ENCODE data around the gene HTR1D.

HTR1D gene

GRCh38 chr1:23163395-23163794, 53.9 kb downstream of the HTR1D start:
- TF ChIP-seq, protein P1, sequence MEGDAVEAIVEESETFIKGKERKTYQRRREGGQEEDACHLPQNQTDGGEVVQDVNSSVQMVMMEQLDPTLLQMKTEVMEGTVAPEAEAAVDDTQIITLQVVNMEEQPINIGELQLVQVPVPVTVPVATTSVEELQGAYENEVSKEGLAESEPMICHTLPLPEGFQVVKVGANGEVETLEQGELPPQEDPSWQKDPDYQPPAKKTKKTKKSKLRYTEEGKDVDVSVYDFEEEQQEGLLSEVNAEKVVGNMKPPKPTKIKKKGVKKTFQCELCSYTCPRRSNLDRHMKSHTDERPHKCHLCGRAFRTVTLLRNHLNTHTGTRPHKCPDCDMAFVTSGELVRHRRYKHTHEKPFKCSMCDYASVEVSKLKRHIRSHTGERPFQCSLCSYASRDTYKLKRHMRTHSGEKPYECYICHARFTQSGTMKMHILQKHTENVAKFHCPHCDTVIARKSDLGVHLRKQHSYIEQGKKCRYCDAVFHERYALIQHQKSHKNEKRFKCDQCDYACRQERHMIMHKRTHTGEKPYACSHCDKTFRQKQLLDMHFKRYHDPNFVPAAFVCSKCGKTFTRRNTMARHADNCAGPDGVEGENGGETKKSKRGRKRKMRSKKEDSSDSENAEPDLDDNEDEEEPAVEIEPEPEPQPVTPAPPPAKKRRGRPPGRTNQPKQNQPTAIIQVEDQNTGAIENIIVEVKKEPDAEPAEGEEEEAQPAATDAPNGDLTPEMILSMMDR (IDR thresholded peaks at IDR 0.05), result no peak
- H3K36me3 ChIP-seq, result no peaks in the 10 kb centered on the region
- peaks cover 0 to 35% (median 10%) of the 10 kb centered on the region in 4 donors for H3K4me1 ChIP-seq
- H3K27me3 ChIP-seq, result no peaks in the 10 kb centered on the region
- no peak for DNase-seq
- intact Hi-C loops (cut with DNase I; ENCODE audit: low total_unique reads), result no loop called here
- H3K9me3 ChIP-seq, result no peaks in the 10 kb centered on the region
- H3K27ac ChIP-seq, result no peak overlapping the region
- no peak overlapping the region for H3K4me3 ChIP-seq

- DNase-seq, result no peak
- H3K4me1 ChIP-seq, result peaks cover 0 to 14% (median under 1%) of the 10 kb centered on the region in 4 donors
- no peaks in the 10 kb centered on the region for H3K36me3 ChIP-seq
Measured at GRCh38 chr1:23159963-23160877, 57.1 kb downstream of the HTR1D start.

GRCh38 chr1:23156940-23157339, 60.4 kb downstream of the HTR1D start:
- H3K27me3 ChIP-seq, result no peaks in the 10 kb centered on the region
- no peak for DNase-seq
- no peaks in the 10 kb centered on the region for H3K36me3 ChIP-seq
- TF ChIP-seq, protein P1 (IDR thresholded peaks at IDR 0.05), result no peak
- H3K27ac ChIP-seq, result no peak overlapping the region
- no peak overlapping the region for H3K4me3 ChIP-seq
- no peaks in the 10 kb centered on the region for H3K9me3 ChIP-seq
- intact Hi-C loops (cut with DNase I; ENCODE audit: low total_unique reads), result no loop called here
- no peaks in the 10 kb centered on the region for H3K4me1 ChIP-seq

More at GRCh38 chr1:23159963-23160877, 57.1 kb downstream of the HTR1D start:
- no peaks in the 10 kb centered on the region for H3K9me3 ChIP-seq
- intact Hi-C loops (cut with DNase I; ENCODE audit: low total_unique reads), result no loop called here
- no peak overlapping the region for H3K27ac ChIP-seq
- no peaks in the 10 kb centered on the region for H3K27me3 ChIP-seq
- no peak overlapping the region for H3K4me3 ChIP-seq
- TF ChIP-seq, protein P1 (IDR thresholded peaks at IDR 0.05), result no peak

DNA sequence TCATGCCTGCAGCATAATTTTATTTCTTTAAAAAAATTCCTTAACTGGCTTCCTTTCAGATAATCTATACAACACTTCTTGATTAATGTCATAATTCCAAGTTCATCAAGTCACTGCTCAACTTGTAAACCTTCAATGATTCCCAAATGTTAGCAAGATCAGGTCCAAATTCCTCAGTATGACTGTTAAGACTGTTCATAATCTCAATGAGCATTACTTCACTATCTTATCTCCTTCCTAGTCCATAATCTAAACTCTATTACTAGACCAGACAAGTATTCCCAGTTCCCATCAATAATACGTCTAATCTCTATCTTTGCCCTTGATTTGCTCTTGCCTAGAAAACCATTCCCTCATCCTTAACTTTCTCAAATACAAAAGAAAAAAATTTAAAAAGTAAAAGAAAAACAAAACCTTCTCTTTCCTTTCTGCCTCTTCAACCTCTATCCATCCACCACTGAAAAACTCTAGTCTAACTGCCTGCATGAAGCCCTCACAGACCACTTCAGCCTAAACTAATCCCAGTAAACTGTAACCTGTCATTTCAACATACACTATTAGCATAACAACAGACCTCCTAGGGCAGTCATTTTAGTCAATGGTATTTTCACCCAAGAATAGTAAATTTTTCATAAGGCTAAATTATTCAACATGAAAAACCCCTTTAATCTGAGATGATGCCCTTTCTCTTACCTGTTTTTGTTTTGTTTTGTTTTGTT, 64.2 kb downstream of the HTR1D start:
- Histone ChIP-seq H3K9me3 (no peaks in the 10 kb centered on the region), H3K27me3 (no peaks in the 10 kb centered on the region), H3K27ac (no peak overlapping the region), H3K4me1 (peaks cover 0 to 7% (median 1%) of the 10 kb centered on the region in 4 donors), H3K36me3 (no peaks in the 10 kb centered on the region), H3K4me3 (no peak overlapping the region)
- intact Hi-C loops (cut with DNase I; ENCODE audit: low total_unique reads), result no loop called here
- DNase-seq, result no peak
- TF ChIP-seq, protein P1 (IDR thresholded peaks at IDR 0.05), result no peak

DNA sequence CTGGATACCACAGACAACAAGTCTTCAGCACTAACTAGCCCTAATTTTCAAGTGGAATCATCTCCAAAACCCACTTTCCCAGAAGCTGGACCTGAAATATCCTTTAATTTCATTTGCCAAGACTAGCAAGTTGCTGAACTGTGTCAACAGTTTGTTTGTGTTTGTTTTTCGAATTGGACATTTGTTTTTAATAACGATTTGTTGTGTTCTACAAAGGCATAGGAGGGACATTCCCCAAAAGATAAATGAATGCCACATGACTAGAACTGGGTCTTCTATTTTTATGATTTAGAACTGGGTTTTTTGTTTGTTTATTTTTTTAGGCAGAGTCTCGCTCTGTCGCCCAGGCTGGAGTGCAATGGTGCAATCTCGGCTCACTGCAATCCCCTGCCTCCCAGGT, 66.6 kb downstream of the HTR1D start:
- Histone ChIP-seq H3K9me3 (no peaks in the 10 kb centered on the region), H3K4me1 (peaks cover 0 to 7% (median 1%) of the 10 kb centered on the region in 4 donors)

More for the DNA sequence above, 66.6 kb downstream of the HTR1D start:
- Histone ChIP-seq H3K27ac (no peak overlapping the region), H3K36me3 (no peaks in the 10 kb centered on the region), H3K27me3 (no peaks in the 10 kb centered on the region), H3K4me3 (no peak overlapping the region)
- TF ChIP-seq, protein P1 (IDR thresholded peaks at IDR 0.05), result no peak
- intact Hi-C loops (cut with DNase I; ENCODE audit: low total_unique reads), result no loop called here
- DNase-seq, result no peak
